Upper lobe of right lung (tissue), 1 donor: ENCODE results near the gene DHX58. TPM values are rescaled to one million over a fixed set of nuclear protein-coding genes. Genes with fewer than 3 reads are reported as not detected.
A peak's percentile ranks its signal among the peaks of the same experiment; 100 is the strongest.
"Not testable (repeated sequence)": the region's sequence is repeated elsewhere in the genome, so short reads cannot be mapped to it uniquely, and the experiment has no call there.

ENCODE experiments used
- ATAC-seq: fragments of 200-7000 bp; cut with Tn5 transposase; one replicate; pipeline ENCODE4 v1.9.1; 2020; ENCODE audit warnings: mild to moderate bottlenecking, moderate library complexity
- DNase-seq: peaks from one replicate; pipeline ENCODE4 v3.0.0-alpha.2; 2020
- H3K27ac ChIP-seq: fragments of 200-600 bp; one replicate; pipeline ENCODE4 v1.8.0; 2022
- H3K27me3 ChIP-seq: fragments of 200-600 bp; one replicate; pipeline ENCODE4 v1.8.0; 2022; ENCODE audit warnings: mild to moderate bottlenecking
- H3K36me3 ChIP-seq: fragments of 200-600 bp; one replicate; pipeline ENCODE4 v1.8.0; 2022
- H3K4me1 ChIP-seq: fragments of 200-600 bp; one replicate; pipeline ENCODE4 v1.8.0; 2022
- H3K4me3 ChIP-seq: fragments of 200-600 bp; one replicate; pipeline ENCODE4 v1.8.0; 2022; ENCODE audit warnings: mild to moderate bottlenecking
- H3K9me3 ChIP-seq: fragments of 200-600 bp; one replicate; pipeline ENCODE4 v1.8.0; 2022
- intact Hi-C: fragments of 100-400 bp; cut with DNase I; formaldehyde crosslinking; loops from one replicate; pipeline ENCODE4 v1.11.0; 2022
- total RNA-seq: library from RNA; stranded (reverse); fragmentation: NEBNext Ultra II Directional; extraction: Animal tissue kit (Norgen Biotek cat#: 25700); gene quantifications from one replicate; pipeline ENCODE4 v1.2.1, GENCODE V29; 2021
- TF ChIP-seq, protein P1 (sequence below): fragments of 200-600 bp; IDR thresholded peaks from one replicate; pipeline ENCODE4 v1.8.0; 2022; ENCODE audit warnings: antibody characterized with exemption
- donor health status: DM: no; HTN: yes; CAD: no; lungs with severe emphysema.

DHX58 gene
- total RNA-seq, 1 donor from 2014 or later, result 27.5 TPM

DNA sequence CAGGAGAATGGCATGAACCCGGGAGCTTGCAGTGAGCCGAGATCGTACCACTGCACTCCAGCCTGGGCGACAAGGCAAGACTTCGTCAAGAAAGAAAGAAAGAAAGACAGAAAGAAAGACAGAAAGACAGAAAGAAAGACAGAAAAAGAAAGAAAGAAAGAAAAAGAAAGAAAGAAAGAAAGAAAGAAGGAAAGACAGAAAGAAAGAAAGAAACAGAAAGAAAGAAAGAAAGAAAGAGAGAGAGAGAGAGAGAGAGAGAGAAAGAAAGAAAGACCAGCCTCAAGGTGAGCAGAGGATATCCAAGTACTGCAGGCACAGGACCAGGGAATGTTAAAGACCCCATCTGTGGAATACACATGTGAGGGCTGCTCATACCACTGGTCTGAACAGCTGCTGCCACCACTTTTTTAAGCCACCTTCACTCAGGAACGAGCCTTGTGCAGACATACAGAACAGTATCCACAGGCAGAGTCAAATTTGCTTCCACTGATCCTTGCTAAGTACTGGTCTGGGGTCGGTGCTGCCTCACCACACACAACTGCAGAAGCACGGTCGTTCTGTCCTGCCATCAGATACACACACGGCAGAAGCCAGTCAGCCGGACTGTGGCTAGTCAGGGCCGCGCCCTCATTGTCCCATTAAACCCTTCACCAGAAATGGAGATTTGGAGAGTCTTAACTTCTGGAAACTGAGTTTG, 34.5 kb upstream of the DHX58 start:
- Histone ChIP-seq H3K4me3 (no peak overlapping the region), H3K27ac (no peak overlapping the region), H3K9me3 (no peaks in the 10 kb centered on the region), H3K4me1 (peaks cover 19% of the 10 kb centered on the region), H3K27me3 (no peaks in the 10 kb centered on the region), H3K36me3 (peaks cover 56% of the 10 kb centered on the region)
- TF ChIP-seq, protein P1, sequence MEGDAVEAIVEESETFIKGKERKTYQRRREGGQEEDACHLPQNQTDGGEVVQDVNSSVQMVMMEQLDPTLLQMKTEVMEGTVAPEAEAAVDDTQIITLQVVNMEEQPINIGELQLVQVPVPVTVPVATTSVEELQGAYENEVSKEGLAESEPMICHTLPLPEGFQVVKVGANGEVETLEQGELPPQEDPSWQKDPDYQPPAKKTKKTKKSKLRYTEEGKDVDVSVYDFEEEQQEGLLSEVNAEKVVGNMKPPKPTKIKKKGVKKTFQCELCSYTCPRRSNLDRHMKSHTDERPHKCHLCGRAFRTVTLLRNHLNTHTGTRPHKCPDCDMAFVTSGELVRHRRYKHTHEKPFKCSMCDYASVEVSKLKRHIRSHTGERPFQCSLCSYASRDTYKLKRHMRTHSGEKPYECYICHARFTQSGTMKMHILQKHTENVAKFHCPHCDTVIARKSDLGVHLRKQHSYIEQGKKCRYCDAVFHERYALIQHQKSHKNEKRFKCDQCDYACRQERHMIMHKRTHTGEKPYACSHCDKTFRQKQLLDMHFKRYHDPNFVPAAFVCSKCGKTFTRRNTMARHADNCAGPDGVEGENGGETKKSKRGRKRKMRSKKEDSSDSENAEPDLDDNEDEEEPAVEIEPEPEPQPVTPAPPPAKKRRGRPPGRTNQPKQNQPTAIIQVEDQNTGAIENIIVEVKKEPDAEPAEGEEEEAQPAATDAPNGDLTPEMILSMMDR, result no peak
- intact Hi-C loops, result no loop called here
- DNase-seq (no peak), ATAC-seq (no peak)

DNA sequence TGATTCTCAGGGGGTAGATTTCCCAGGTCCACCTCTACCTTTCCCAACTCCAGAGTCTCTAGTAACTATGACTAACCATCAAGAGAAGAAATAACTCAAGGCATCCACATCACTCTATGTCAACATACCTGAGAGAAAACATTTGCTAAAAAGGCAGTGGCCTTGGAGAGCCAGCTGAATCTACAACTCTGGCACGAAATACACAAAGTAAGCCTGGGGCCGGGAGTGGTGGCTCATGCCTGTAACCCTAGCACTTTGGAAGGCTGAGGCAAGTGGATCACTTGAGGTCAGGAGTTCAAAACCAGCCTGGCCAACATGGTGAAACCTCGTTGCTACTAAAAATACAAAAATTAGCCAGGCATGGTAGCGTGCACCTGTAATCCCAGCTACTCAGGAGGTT, 30.6 kb upstream of the DHX58 start:
- DNase-seq, H3K4me3 ChIP-seq, intact Hi-C loops, H3K27me3 ChIP-seq, H3K27ac ChIP-seq, H3K9me3 ChIP-seq: not testable (repeated sequence)
- peaks cover 30% of the 10 kb centered on the region for H3K4me1 ChIP-seq
- H3K36me3 ChIP-seq, result peaks cover 57% of the 10 kb centered on the region
- peak; percentile 33 for ATAC-seq

DNA sequence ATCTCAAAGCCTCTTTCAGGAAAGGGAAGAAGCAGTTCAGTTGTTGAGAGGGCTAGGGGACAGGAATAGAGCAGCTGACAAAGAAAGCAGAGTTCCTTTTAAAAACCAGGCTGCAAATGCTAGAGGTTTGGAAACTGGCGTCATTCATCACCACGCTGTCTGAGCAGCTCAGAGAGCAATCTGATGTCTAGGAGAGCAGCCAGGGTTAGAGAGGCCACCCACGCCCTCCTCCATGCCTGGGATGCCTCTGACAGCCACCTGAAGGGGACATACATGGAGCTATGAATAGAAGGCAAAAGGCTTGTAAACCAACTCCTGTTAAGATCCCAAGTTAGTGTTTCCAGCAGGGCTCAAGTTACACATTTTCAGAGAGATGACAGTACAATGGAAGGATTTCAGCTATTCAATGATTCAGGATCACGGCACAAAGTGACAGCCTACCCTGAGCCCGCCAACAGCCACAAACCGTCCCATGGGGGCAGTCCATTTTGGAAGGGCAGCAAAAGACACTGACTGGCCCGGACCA, 29.9 kb upstream of the DHX58 start:
- TF ChIP-seq, protein P1, result no peak
- H3K9me3 ChIP-seq, result no peaks in the 10 kb centered on the region
- H3K27ac ChIP-seq, result peak overlapping the region; percentile 30
- H3K4me3 ChIP-seq, result no peak overlapping the region
- intact Hi-C loops, result no loop called here
- H3K4me1 ChIP-seq, result peaks cover 36% of the 10 kb centered on the region
- H3K36me3 ChIP-seq, result peaks cover 52% of the 10 kb centered on the region
- no peaks in the 10 kb centered on the region for H3K27me3 ChIP-seq
- no peak for ATAC-seq
- DNase-seq, result no peak

DNA sequence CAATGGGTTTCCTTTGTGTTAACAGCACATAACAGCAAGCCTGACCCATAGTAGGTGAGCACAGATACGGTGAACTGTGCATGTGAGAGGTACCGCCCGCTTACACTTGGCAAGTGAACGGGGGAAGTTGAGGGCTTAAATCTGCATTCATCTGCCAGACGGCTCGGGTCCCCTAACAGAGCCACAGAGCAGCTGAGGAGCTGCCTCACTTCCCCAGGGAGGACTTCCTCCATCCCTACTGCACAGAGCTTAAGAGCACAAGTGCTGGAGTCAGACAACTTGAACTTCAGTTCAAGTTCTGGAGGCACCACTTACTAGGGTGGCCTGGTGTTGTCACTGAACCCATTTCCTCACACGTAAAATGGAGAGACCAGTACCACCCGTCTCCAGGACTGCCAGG, 28.9 kb upstream of the DHX58 start:
- H3K4me1 ChIP-seq, result peaks cover 44% of the 10 kb centered on the region
- intact Hi-C loops, result no loop called here
- no peaks in the 10 kb centered on the region for H3K27me3 ChIP-seq
- DNase-seq (no peak), ATAC-seq (peak; percentile 52)
- no peaks in the 10 kb centered on the region for H3K9me3 ChIP-seq
- no peak overlapping the region for H3K4me3 ChIP-seq
- peaks cover 47% of the 10 kb centered on the region for H3K36me3 ChIP-seq
- TF ChIP-seq, protein P1, result no peak
- no peak overlapping the region for H3K27ac ChIP-seq

DNA sequence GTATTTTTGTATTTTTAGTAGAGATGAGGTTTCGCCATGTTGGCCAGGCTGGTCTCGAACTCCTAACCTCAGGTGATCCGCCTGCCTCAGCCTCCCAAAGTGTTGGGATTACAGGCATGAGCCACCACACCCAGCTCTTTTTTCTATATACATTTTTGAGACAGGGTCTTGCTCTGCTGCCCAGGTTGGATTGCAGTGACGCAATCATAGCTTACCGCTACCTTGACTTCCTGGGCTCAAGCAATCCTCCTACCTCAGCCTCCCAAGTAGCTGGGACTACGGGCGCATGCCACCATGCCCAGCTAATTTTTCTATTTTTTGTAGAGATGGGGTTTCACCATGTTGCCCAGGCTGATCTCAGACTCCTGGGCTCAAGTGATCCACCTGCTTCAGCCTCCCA, 28.2 kb upstream of the DHX58 start:
- DNase-seq, intact Hi-C loops, H3K9me3 ChIP-seq, ATAC-seq, H3K27me3 ChIP-seq, H3K27ac ChIP-seq, H3K4me3 ChIP-seq: not testable (repeated sequence)
- peaks cover 42% of the 10 kb centered on the region for H3K36me3 ChIP-seq
- peaks cover 51% of the 10 kb centered on the region for H3K4me1 ChIP-seq

DNA sequence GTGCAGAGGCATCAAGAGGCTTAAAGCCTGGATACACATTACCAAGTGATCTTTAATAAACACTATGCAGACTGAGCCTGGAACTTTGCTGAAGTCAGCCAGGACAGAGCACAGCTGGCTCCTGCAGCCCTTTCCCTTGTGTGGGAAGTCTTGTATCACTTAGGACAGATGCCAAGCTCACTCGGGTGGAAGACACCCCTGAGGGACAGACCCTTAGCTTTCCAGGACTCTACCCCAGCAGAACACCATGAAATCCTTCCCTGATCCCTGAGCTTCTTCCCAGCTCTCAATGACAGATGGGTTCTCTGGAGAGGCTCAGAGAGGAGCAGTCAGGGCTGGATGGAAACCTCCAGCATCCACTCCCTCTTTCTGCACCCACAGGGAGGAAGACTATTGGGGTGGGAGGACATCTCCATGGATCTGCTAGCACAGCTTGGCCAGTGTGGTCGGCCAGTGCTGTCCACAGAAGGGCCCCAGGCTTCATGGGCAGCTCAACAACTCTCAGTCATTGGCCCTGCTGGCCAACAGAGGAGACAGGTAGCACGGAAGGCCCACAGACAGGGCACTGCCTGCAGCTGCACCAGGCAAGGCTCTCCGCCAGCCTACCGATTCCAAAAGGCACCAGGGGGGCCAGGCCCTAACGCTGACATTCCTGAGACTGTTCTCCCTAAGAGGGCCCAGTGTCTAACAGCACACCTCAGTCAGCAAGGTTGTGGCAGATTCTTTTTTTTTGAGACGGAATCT, 26.4 kb upstream of the DHX58 start:
- no peak overlapping the region for H3K4me3 ChIP-seq
- intact Hi-C loops, result no loop called here
- no peaks in the 10 kb centered on the region for H3K9me3 ChIP-seq
- H3K27ac ChIP-seq, result peak overlapping the region; percentile 42
- peaks cover 69% of the 10 kb centered on the region for H3K4me1 ChIP-seq
- H3K27me3 ChIP-seq, result no peaks in the 10 kb centered on the region
- ATAC-seq (no peak), DNase-seq (no peak)
- TF ChIP-seq, protein P1, result no peak
- peaks cover 39% of the 10 kb centered on the region for H3K36me3 ChIP-seq
